K562 (cell line): ENCODE data around the gene TANC1.

Source experiments
- ESRRA ChIP-seq: fragments of 450-650 bp; IDR thresholded peaks from 2 replicates; pipeline ENCODE4 v1.6.1; 2014; ENCODE audit warnings: low read depth, mild to moderate bottlenecking, moderate library complexity, borderline replicate concordance
- FOXP4 ChIP-seq: sonication (generic); formaldehyde crosslinking; IDR thresholded peaks from 2 replicates; pipeline ENCODE4 v1.8.0; 2022; ENCODE audit warnings: mild to moderate bottlenecking, missing genetic modification reagents, borderline replicate concordance
- POLR2A ChIP-seq: fragments of 450-650 bp; conservative IDR thresholded peaks from 2 replicates; pipeline ENCODE4 v1.6.1; 2016
- ZFX ChIP-seq: sonication (generic); formaldehyde crosslinking; IDR thresholded peaks from 2 replicates; pipeline ENCODE4 v1.8.0; 2022; ENCODE audit warnings: mild to moderate bottlenecking, missing genetic modification reagents, moderate library complexity

GRCh38 chr2:159279700-159280099 lies 311.3 kb downstream of the TANC1 start:
- TF ChIP-seq ZFX (CRISPR knock-in tag) (no peak), ESRRA (no peak), POLR2A (no peak), FOXP4 (CRISPR knock-in tag) (no peak)
